HG03039 (cell line): Measurements from ENCODE around the gene LDLRAD4.

Source experiments
- ATAC-seq: cut with Tn5 transposase; IDR thresholded peaks from one replicate; pipeline ENCODE4 v1.9.1; 2021; ENCODE audit warnings: mild to moderate bottlenecking, moderate library complexity; ENCODE audit not compliant: unreplicated experiment

Gene LDLRAD4

DNA sequence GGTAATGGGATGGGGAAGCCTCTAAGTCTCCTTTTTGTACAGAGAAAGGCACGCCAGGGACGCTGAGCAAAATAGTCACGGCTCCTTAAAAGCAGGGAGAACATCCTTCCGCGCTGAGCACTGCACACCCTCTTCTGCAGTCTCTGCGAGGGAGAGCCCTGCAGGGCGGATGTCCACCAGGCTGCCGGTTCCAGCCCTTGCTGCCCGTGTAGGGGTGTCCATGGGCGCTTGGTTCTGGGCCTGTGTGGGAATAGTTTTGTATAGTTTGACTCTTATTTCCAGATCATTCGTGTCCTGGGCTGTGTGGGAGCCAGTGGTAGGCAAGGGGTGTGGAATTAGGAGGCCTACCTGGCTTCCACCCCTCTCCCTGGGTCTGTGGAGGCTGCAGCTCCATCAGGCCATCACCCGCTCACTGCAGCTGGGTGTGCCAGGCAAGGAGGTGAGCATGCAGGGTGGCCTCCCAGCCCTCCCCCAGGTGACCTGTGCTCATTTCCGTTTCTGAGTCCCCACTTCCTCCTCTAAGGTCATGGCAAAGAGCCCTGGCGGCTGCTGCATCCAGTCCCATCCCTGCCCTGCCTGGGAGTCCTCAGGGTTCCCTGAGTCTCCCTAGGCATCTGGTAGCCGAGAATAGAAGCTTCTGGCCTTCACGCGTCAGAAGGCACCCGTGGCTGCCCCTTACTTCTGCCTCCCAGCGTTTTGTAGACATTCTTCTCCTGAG is 202.6 kb downstream of the LDLRAD4 start:
- ATAC-seq = no peak

DNA sequence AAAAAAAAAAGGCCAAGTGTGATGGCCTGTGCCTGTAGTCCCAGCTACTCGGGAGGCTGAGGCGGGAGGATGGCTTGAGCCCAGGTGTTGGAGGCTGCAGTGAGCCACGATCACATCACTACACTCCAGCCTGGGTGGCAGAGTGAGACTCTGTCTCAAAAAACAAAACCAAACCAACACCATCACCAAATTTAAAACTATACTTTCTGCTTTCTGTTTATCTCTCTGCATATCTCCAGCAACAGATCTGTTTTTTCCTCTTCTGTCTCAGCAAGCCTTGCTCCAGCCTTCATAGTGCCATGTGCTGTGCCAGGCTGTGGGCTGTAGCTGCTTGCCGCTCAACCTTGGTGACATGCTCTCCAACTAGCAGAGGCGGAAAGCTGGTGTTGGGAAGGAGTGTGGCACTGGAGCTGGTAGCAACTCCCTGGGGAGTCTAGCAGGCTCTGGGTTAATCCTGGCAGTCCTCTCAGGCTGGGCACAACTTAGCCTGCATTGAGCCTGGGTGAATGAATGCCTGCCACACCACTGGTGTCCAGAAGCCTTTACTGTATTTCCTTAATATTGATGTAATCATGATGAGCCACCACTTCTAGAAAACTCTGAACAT is 204.1 kb downstream of the LDLRAD4 start:
- ATAC-seq = no peak

DNA sequence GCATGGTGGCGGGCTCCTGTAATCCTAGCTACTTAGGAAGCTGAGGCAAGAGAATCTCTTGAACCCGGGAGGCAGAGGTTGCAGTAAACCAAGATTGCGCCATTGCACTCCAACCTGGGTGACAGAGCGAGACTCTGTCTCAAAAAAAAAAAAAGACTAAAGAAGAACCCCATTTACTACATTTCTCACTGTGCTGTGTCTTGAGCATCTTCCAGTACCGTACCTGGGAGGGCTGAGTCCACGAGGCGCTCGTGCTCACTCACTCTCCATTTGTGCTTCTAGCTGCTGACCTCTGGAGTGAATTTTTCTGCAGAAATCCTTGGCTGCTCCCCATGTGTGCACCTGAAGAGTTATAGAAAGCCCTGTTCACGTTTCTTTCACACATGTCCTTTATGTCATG is 204.8 kb downstream of the LDLRAD4 start:
- no peak for ATAC-seq

DNA sequence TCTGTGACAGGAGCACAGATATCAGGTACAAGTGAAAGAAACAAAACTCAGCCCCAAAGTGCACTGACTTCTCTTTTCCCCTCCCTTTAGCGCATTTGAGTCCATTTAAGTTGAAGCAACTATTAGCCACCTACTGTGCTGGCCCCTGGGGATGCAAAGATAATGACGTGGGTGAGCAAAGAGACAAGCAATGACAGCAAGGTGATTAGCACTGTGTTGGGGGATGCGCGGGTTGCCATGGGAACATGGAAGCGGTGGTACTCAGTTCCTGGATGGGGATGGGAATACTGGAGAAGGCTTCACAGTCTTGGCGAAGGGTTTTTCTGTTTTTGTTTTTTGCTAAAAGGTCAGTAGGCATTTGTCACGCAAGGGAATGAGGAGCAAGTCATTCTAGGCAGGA is 205.8 kb downstream of the LDLRAD4 start:
- ATAC-seq = no peak

DNA sequence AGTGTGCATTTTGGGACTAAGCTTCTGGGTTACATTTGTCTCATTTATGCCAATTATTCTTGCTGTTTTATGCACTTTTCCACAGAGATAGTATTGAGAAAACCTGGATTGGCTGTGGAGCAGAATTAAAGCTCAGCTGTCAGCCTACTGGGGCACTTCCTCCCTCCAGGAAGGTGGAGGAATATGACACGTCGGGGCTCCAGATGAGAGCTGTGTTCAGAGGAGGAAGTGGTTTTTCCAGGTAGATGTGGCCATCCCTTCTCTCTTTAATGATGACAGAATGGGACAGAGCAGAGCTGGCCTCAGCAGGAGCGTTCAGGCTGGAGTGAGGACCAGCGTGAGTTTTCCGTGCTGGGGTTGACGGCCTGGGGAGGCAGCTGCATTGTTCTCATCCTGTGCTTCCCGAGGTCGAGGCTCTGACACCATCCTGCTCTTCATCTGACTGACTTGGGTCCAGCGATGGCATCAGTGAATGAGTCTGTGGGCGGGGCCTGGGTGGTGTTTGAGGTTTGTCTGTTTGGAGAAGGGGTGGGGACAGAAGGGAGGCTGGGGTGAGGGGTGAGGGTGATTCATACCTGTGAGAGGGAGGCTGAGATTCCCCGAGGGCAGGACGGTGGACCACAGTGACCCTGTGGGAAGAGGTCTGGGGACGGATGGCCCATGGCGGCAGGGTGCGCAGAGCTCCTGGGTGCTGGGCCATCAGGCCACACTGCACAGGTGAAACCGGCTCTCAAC is 207.0 kb downstream of the LDLRAD4 start:
- ATAC-seq = no peak

DNA sequence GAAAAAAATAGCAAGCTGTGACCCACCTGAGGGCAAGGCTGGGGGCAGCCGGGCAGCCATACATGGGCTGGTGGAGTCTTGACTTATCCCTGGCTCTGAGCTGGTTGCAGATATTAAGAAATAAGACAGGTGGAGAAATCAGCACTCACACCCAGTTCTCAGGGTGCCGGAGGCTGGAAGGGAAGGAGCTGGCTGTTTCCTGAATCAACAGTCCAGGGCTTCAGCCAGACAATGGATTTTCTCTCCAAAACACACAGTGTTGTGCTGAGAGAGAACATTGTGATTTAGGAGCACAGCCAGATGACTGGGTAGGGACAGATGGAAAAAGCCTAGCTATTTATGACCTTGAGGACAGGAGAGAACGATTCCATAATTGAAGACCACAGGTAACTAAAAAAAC is 208.8 kb downstream of the LDLRAD4 start:
- ATAC-seq = no peak

DNA sequence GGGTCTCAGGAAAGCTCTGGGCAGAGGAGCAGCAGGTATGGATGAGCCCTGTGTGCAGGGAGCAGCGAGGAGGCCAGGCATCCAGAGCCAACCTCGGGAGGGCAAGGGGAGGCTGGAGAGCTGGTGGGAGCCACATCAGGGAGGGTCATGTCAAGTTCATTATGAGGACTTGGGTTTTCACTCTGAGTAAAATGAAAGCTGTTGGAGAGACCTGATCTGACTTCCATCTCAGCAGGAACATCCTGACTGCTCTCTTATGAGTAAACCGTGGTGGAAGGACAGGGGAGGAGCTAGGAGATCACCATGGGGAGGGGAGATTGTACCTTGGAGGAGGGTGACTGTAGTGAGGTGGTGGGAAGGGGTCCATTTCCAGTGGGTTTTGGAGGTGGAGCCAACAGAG is 209.8 kb downstream of the LDLRAD4 start:
- no peak for ATAC-seq

DNA sequence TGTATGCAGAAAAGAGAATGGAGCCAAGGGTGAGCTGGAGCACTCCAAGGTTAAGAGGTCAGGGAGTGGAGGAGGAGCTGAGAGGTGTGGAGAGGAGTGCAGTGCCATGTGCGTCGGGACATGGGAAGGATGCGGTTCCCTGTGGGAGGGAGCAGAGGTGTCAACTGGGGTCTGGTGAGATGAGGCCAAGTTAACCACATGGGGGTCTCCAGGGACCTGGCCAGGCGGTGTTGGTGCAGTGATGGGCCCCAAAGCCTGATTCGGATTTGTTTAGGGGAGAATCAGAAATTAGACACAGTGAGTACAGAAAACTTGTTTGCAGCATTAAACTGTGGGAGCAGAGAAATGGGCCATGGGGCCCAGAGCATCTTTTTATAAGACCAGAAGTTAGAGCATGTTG is 210.5 kb downstream of the LDLRAD4 start:
- ATAC-seq = no peak

DNA sequence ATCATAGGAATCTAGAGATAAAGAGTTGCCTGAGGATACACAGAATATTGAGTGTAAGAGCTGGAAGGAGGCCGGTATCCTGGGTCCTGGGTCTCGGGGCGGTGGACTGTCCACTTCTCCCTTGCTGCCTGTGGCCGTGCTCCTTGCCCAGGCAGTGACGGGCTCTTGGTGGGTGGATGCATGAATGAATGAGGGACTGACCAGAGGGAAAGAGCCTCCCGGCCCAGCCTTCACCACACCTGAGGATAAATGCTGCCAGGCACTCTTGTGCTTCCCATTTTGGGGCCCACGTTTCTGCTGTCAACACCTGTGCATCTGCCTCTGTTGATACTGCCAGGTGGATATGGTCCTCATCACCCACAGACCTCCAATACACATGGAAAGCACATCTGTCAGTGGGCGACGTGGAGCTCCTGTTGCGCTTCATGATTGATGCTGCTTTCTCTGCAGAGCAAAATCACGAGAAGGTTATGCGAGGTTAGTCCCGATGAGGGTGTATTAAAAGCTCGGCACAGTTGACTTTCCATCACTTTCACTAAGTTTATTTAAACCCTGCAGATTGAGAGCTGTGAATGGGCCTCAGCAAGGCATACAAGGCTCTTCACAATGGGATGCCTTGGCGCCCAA is 211.4 kb downstream of the LDLRAD4 start:
- ATAC-seq = no peak

DNA sequence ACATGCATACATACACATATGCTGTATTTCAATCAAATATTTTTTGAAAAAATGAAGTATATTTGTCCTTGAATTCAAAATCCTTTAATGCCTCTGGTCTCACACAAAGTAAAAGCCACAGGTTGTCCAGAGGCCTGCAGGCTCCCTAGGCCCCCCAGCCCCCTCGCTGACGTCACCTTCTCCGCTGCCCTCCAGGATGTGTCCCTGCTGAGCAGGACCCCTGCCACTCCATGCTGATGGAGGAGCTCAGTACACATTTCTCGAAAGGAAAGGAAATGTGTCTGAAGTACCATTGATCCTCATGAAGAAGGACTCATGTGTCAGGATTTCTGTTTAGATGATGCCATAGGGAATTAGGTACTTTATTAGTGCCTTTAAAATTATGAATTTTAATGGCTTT is 212.1 kb downstream of the LDLRAD4 start:
- ATAC-seq = no peak

DNA sequence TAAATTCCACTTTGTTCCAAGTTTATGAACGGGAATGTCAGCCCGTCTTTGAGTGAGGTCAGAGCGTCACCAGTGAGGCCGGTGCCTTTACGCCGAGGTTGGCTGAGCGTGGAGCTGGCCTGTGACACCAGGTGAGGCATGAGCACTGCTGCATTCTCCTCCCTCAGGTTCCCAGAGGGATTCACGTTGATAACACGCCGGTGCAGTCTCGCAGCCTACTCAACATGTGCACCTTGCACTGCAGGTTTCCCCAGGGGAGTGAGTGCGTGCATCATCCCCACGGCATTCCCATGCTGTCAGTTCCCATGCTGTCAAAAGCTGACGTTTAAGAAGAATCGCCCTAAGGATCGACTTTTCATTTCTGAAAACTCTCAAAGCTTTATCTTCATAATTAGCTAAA is 213.3 kb downstream of the LDLRAD4 start:
- ATAC-seq = no peak

DNA sequence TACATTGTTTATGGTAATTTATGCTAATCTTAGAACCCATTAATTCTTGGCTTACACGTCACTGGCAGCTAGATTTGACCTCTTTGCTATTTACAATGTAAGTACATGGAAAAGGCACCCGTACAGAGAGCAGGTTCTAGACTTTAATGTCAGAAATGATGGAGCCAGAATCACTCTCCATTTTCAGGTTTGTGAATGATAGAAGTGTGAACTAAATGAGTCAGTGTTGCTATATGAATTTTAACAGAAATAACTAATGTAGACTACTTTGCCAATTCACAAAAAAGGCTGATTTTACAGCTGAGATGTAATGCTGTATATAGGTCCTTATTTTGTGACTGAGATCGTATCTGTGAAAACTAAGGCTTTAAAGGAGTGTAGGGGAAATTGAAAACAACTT is 214.6 kb downstream of the LDLRAD4 start:
- ATAC-seq = no peak

DNA sequence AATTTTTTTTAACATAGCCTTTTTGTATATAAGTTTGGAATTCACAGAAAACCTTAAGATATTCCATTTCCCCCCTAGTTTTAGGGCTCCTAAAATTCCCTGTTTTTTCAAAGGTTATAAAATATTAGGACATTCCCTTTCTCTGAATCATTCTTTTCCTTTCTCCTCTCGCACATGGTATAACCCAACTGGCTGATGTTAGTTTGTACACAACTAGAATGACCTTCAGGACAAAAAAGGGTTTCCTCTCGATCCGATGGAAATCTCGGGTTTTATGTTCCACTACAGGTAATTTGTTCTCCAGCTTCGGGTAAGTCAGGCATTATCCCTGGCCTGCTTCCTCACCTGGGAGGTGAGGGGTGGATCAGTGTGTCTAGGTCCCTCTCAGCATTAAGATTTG is 215.1 kb downstream of the LDLRAD4 start:
- no peak for ATAC-seq

DNA sequence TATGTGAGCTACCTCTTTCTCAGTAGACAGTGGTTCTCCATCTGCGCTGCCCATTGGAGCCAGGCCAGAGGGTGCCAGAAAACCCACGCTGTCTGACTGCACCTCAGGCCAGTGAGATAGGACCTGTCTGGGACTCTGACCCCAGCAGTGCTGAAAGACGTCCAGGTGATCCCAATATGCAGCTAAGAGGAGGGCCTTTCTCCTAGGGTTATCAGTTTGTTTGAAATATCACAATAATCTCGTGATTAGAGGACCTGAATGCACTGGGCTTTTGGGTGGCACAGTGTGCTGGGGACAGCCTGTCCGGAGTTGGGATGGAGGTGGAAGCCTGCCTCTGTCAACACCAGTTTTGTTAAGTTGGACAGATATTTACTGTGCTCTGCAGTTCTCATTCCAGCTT is 216.3 kb downstream of the LDLRAD4 start:
- ATAC-seq = no peak

DNA sequence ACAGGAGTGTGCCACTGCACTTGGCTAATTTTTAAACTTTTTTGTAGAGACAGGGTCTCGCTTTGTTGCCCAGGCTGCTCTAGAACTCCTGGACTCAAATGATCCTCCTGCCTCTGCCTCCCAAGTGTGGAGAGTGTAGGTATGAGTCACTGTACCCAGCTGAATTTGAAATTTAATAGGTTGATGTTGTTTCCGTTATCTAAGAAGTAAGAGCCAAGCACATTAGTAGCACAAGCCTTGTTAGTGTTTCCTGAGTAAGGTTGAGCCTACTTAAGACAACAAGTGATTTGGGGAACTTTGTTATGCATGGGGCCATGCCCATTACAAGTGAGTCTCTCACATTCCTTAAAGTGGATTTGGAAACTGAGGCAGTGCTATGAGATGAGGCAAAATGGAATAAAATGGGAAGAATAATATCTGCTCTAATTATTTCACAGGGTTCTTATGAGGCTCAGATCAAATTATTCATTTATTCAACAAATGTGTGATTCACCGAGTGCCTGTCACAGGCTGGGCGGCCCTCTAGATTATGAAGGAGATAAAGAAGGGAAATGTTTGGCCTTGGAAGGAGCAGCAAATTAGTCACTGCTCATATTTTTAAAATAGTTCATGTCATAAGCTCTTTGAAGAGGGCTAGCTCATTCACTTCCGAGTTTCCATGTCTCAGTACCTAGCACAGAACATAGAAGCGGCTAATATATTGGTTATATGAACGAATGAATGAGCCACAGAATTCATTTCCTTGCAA is 217.2 kb downstream of the LDLRAD4 start:
- no peak for ATAC-seq

DNA sequence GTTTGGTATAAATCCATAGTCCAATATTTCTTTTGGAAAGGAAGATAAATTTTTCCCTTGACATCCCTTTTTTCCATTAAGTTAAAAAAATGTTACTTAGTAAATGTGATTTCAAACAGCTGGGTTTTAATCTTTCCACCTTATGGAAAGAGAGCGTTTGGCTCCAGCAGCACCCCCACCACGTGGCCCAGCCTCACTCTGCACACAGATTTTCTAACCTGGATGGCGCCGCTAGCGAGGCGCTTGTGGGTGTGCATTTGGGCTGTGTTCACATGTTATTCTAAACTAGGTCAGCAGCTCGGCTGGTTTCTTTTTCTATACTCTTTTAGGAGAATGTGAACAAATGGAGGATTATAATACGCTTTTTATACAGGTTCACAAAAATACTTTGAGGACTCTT is 218.0 kb downstream of the LDLRAD4 start:
- no peak for ATAC-seq

DNA sequence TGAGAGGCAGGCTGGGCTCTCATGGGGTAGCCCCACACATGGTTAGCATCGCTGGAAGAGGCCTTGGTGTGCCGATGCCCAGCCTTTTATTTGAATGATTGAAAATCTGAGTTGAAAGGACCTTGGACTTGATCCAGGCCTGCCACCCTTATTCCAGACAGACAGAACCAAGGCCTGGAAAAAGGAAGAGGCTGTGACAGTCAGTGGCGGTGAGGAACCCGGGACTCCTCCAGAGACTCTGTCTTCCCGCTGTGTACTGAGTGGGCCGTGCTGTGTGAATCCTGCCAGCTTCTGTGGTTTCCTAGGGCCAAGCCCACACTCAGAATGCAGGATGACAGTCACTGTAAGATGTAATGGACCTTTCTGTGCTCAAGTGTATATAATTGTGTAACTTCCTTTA is 218.5 kb downstream of the LDLRAD4 start:
- no peak for ATAC-seq

DNA sequence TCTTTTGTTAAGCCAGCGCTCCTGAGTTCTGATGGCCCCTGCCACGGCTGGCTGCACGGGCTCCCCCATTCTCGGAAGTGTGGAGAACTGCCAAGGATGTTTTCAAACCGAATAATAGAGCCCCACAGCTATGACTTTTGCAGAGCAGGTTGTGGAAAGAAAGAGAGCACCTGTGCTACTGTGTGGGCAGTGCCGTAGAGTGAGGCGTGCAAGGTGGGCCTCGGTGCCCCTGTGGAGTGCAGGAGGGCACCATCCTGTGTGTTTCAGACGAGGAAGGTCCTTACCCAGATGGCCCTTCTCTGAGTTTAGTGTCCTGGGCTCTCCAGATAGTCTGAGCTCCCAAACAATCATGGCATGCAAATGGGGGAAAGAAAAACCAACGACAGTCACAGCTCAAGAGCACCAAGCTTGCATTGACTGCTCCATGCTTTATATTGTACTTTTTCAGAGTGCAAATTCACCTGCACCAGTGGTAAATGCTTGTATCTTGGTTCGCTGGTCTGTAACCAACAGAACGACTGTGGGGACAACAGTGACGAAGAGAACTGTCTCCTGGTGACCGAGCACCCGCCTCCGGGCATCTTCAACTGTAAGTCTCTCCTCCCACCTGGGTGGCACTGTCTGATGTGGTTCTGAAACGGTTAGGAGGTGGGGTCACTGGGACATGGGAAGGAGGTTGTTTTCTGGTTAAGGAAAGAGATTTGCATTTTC is 219.4 kb downstream of the LDLRAD4 start:
- ATAC-seq = no peak

DNA sequence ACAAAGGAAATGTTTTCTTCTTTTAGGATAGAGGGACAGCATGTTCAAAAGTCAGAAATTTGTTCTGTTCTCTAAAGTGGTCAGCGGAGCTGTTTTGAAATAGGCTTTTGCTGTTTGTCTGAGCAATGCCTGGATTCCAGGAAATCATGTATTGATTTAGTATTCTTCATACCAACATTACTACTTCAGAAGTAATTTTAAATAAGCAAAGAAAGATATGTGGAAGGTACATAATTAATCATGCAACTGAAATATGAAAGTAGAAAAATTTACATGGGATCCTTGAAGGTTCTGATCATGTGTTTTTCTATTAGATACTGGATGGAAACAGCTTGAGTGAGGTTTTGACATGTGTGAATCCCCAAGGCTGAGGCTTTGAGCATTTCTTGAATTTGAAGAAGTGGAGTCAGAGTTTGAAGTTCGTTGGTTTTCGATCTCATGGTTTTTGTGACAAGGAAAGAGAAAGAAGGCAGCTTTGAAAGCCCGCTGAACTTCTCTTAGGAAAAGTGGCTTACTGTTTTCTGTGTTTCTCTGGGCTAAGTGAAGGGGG is 220.0 kb downstream of the LDLRAD4 start:
- ATAC-seq = no peak

DNA sequence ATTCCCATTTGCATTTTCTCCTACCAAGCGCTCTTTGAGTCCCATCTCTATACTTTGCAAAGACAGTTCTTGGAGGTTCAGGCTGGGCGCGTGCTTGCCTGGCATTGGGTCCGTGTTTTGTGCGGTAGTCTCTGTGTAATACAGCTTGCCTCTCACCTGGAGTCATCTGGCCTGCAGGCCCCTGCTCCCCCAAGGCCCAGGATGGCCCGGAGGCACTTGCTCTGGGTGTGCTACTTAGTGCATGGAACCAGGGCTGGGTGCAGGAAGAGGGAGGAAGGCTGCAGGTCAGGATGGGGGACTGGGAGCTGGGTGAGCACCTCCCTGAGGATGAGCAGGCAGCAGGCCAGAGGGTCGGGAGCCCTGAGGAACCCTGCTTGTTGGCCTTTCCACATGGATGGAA is 220.9 kb downstream of the LDLRAD4 start:
- no peak for ATAC-seq
